Retinal pigment epithelial cell (primary cell): ENCODE data around the gene FADS6.

ENCODE experiments used
- DNase-seq: peaks from one replicate; pipeline ENCODE4 v3.0.0-alpha.2; 2010; ENCODE audit warnings: low read depth
- H3K4me3 ChIP-seq: 2 replicates; pipeline ENCODE4 v1.5.1; 2011; ENCODE audit warnings: mild to moderate bottlenecking, low read length, control low read depth, moderate library complexity
- TF ChIP-seq, protein P1 (sequence below): conservative IDR thresholded peaks from 2 replicates; pipeline ENCODE4 v1.5.1; 2011; ENCODE audit warnings: low read depth, low read length, control low read depth, inconsistent platforms

FADS6 gene

GRCh38 chr17:74854792-74855191 is 38.6 kb downstream of the FADS6 start:
- no peak for DNase-seq
- TF ChIP-seq, protein P1, sequence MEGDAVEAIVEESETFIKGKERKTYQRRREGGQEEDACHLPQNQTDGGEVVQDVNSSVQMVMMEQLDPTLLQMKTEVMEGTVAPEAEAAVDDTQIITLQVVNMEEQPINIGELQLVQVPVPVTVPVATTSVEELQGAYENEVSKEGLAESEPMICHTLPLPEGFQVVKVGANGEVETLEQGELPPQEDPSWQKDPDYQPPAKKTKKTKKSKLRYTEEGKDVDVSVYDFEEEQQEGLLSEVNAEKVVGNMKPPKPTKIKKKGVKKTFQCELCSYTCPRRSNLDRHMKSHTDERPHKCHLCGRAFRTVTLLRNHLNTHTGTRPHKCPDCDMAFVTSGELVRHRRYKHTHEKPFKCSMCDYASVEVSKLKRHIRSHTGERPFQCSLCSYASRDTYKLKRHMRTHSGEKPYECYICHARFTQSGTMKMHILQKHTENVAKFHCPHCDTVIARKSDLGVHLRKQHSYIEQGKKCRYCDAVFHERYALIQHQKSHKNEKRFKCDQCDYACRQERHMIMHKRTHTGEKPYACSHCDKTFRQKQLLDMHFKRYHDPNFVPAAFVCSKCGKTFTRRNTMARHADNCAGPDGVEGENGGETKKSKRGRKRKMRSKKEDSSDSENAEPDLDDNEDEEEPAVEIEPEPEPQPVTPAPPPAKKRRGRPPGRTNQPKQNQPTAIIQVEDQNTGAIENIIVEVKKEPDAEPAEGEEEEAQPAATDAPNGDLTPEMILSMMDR, result no peak
- no peak overlapping the region for H3K4me3 ChIP-seq

- no peak for DNase-seq
- H3K4me3 ChIP-seq, result no peak overlapping the region
- TF ChIP-seq, protein P1, result no peak
Measured at GRCh38 chr17:74853669-74854068, 39.8 kb downstream of the FADS6 start.

DNA sequence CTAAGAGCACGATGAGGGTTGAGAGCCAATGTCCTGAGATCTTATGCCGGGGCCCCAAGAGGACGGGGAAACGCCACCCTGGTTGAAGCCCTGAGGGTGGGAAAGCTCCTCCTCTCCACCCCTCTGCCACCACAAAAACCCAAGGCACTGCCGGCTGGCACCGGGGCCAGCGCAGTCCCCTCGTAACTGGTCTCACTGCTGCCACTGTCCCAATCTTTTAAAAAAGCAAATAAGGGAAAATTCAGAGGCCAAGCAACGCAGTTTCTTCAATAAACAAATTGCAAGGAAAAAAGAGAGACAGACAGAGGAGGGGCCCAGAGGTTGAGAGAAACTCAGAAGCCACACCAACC is 40.4 kb downstream of the FADS6 start:
- TF ChIP-seq, protein P1, result no peak
- no peak for DNase-seq
- H3K4me3 ChIP-seq, result peak overlapping the region; percentile 40

DNA sequence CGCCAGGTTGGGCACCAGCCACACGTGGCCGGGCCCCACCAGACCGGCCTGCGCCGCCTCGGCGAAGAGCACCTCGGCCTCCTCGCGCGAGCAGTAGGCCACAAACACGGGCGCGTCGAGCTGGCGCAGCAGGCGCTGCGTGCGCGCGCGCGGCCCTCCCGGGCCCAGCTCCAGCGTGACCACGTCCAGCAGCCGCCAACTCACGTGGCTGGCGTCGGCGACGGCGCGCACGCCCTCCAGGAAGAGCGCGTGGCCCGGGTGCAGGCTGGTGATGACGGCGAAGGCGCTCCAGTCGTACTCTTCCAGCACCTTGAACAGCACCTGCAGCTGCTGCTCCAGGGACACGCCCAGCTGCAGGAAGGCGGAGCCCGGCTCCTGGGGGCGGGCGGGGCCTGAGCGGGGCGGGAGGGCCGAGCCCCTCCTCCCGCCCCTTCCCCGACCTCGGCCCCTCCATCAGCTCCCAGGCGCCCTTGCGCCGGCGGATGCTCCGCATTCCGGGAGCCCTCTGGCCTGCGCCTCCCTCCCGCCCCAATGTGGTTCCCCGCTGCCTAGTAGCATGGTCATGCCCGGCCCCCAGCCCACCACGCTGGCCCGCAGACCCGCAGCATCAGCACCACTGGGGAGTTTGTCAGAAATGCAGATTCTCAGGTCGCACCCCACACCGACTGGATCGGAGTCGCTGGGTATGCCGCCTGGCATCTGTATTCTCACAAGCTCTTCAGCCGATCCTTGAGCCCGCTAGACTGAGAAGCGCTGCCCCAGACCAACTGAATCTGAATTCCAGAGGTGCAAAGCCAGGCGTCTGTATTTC is 41.0 kb downstream of the FADS6 start:
- TF ChIP-seq, protein P1, result no peak
- peak overlapping the region; percentile 40 for H3K4me3 ChIP-seq
- DNase-seq, result peak; percentile 36

DNA sequence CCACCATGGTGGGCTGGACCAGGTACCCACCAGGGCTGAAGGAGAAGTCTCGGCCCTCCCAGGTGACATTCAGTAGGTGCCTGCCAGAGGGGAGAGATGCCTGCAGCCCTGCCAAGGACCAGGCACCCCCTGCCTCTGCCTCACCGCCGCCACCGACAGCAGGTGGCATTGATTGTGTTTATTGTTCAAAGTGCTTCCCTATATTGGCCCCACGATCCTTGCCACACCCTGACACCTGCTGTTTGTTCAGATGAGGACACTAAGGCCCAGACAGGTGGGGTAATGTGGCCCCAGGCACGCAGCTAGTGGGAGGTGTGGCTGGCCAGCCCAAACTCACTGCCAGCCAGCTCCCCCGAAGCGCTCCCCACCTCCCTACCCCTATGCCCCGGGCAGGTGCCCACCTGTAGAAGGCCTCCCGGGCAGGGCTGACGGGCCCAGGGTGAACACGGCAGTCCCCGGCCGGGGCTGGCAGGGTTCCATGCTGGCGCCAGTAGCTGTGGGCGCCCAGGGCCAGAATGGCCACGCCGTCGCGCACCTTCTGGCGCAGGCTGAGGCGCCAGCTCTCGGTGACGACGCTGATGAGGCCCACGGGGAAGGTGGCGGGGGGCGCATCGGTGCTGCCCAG is 41.7 kb downstream of the FADS6 start:
- no peak overlapping the region for H3K4me3 ChIP-seq
- DNase-seq, result no peak
- TF ChIP-seq, protein P1, result no peak

GRCh38 chr17:74850914-74851313 is 42.5 kb downstream of the FADS6 start:
- no peak overlapping the region for H3K4me3 ChIP-seq
- no peak for DNase-seq
- TF ChIP-seq, protein P1, result no peak

GRCh38 chr17:74850310-74850709 is 43.1 kb downstream of the FADS6 start:
- no peak overlapping the region for H3K4me3 ChIP-seq
- TF ChIP-seq, protein P1, result no peak
- DNase-seq, result no peak
